ENCODE data around the gene CRTC2.

Gene CRTC2

GRCh38 chr1:153973071-153973470, 14.7 kb upstream of the CRTC2 start:
- no peak for DNase-seq

- DNase-seq, result no peak
These were observed 11.9 kb upstream of the CRTC2 start for GRCh38 chr1:153970346-153970745.

GRCh38 chr1:153968972-153969371, 10.6 kb upstream of the CRTC2 start:
- DNase-seq, result no peak

GRCh38 chr1:153968408-153968807, 10.0 kb upstream of the CRTC2 start:
- no peak for DNase-seq

- no peak for DNase-seq
These were observed 9.6 kb upstream of the CRTC2 start for GRCh38 chr1:153968000-153968363.

- DNase-seq, result peak; percentile 97
These were observed 8.9 kb upstream of the CRTC2 start, which contains the start of gene CREB3L4 for GRCh38 chr1:153967107-153967999. TSS of gene CREB3L4 (plus strand) at chr1:153967902. CDS start at chr1:153968526, 624 bp downstream.

GRCh38 chr1:153963850-153964331, 5.5 kb upstream of the CRTC2 start:
- DNase-seq, result peak; percentile 39

- DNase-seq, result peak; percentile 96
These were observed 4.8 kb upstream of the CRTC2 start, which contains the start of gene SLC39A1 for GRCh38 chr1:153963030-153963849. TSS of gene SLC39A1 (minus strand) at chr1:153963537. CDS start at chr1:153962715, 822 bp downstream.

GRCh38 chr1:153962088-153963029, 3.9 kb upstream of the CRTC2 start:
- no peak for DNase-seq

- DNase-seq, result no peak
These were observed 3.0 kb upstream of the CRTC2 start for GRCh38 chr1:153961421-153961820.

GRCh38 chr1:153960206-153960605, 1.8 kb upstream of the CRTC2 start:
- DNase-seq, result no peak

GRCh38 chr1:153959454-153959853, 1.0 kb upstream of the CRTC2 start:
- no peak for DNase-seq

GRCh38 chr1:153958961-153959260, 499 bp upstream of the CRTC2 start:
- DNase-seq, result no peak

GRCh38 chr1:153957744-153958110, 685 bp downstream of the CRTC2 start:
- DNase-seq, result no peak

GRCh38 chr1:153956997-153957715, 1.3 kb downstream of the CRTC2 start:
- DNase-seq, result no peak

GRCh38 chr1:153954826-153955225, 3.6 kb downstream of the CRTC2 start:
- no peak for DNase-seq

GRCh38 chr1:153953859-153954365, 4.5 kb downstream of the CRTC2 start:
- no peak for DNase-seq

- no peak for DNase-seq
These were observed 6.6 kb downstream of the CRTC2 start for GRCh38 chr1:153951801-153952200.

GRCh38 chr1:153951183-153951582, 7.2 kb downstream of the CRTC2 start:
- no peak for DNase-seq

- DNase-seq, result peak; percentile 73
These were observed 11.7 kb downstream of the CRTC2 start, which contains the start of gene DENND4B for GRCh38 chr1:153946622-153947241. TSS of gene DENND4B (minus strand) at chr1:153946718. CDS start at chr1:153944374, 2,344 bp downstream.
